NCI-H1417 treated with DMSO at 0.1 percent for 48 hours (cell line): ENCODE results near the gene ITGAV.
"Not testable (repeated sequence)": the region's sequence is repeated elsewhere in the genome, so short reads cannot be mapped to it uniquely, and the experiment has no call there.

Source experiments
- DNase-seq: peaks from one replicate; lab custom pipeline; 2025; lab: John Stamatoyannopoulos, UW

ITGAV gene

GRCh38 chr2:186589612-186590349 is at the start of gene ITGAV:
TSS of gene ITGAV (plus strand) at chr2:186590056. CDS start at chr2:186590339, 283 bp downstream.
- no peak for DNase-seq

DNA sequence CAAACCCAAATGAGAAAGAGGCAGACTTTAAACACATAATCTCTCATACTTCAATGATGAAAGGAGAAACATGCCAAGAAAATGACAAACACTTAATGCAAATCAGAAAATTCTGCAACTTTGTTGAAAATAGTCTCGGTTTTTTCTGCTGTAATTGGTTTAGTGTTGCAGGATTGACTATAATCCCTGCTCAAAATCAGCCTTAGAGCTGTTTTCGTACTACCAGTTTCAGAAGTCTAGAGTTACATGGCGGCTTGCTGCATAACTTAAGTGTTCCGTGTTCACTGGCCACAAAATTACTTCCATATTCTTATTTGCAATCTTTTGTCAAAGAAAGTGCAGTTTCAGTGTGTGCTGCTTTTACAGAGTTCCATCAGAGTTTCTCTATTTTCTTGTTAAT is 48.9 kb upstream of the ITGAV start:
- DNase-seq = no peak

GRCh38 chr2:186542002-186542401 is 47.9 kb upstream of the ITGAV start:
- no peak for DNase-seq

GRCh38 chr2:186543561-186544131 is 46.2 kb upstream of the ITGAV start:
- DNase-seq = no peak

DNA sequence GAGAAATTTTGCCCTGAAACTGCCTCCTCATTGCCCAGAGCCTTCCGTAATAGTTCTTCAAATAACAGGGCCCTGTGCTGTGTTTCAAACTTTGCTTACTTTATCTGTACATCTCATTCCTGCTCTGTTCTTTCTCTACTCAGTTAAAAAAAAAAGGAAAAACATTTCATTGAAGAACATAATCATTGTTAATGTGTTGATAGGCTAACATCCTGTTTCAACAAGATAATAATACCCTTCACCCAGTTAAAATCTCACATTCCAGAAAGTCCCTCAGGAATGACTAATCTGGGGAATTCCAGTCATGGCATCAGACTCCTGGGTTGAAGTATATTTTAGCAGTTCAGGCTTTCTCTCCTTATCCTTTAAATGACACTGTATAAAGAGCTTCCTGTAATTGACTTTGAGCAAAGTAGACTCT is 45.6 kb upstream of the ITGAV start:
- DNase-seq = no peak

DNA sequence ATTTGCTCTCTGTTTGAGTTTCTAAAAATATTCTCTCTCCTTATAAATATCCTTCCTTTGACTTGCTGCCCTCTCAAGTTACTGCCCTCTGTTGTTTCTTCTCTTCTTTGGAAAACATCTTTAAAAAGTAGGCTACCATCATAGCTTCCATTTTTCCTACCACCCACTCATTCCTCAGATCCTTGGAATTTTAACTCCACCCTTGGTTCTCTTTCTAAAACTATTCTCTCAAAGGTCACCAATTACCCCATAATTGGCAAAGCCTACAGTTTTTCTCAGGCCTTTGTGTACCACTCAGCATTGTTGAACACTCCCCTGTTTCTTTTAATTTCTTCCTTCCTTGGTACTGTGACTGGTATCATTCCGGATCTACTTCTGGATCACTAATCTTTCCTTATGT is 43.0 kb upstream of the ITGAV start:
- DNase-seq = no peak

GRCh38 chr2:186551323-186552050 is 38.4 kb upstream of the ITGAV start:
- DNase-seq = no peak

- no peak for DNase-seq
Measured at GRCh38 chr2:186554429-186554828, 35.4 kb upstream of the ITGAV start.

GRCh38 chr2:186554850-186555671 is 34.8 kb upstream of the ITGAV start:
- no peak for DNase-seq

- no peak for DNase-seq
Measured at GRCh38 chr2:186558512-186559276, 31.2 kb upstream of the ITGAV start.

GRCh38 chr2:186559370-186559769 is 30.5 kb upstream of the ITGAV start:
- DNase-seq = no peak

DNA sequence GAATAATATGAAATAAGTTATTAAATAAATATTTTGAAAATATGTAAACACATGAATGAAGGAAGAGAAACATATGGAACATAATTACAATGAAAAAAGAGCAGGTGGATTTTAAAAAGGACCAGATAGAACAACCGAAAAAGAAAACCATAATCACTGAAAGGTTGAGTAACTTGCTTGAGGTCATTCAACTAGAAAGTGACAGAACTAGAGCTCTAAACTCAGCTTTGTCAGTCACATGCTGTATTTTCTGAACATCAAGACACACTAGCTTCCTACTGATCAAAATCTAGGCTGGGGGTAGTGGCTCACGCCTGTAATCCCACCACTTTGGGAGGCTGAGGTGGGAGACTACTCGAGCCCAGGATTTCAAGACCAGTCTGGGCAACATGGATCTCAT is 30.0 kb upstream of the ITGAV start:
- DNase-seq = no peak

- DNase-seq = no peak
Measured at GRCh38 chr2:186560254-186560653, 29.6 kb upstream of the ITGAV start.

DNA sequence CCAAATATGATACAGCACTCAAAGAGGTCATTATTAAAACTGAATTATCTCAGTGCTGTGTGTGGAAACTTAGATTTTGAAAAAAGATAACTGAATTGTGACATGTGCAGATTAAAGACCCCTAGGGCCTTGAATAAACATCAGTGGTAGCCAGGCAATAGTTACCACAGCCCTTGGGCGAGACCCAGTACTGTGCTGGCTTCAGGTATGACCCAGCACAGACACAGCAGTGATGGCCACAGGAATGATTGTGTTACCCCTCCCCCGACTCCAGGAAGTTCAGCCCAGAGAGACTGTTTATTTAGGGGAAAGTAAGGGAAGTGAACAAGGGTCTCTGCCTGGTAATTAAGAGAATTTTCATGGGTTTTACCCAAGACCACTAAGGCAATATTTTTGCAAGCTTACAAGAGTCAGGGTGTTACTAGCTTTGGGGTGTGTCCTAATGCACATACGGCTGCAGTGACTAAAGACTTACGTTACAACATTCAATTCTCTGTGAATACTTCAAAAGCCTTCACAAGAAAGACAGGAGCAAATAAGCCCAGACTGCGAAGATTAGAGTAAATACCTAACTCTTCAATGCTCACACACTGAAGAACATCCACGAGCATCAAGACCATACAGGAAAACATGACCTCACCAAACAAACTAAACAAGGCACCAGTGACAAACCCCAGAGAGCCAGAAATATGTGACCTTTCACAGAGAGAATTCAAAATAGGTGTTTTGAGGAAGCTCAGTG is 28.2 kb upstream of the ITGAV start:
- DNase-seq = no peak

DNA sequence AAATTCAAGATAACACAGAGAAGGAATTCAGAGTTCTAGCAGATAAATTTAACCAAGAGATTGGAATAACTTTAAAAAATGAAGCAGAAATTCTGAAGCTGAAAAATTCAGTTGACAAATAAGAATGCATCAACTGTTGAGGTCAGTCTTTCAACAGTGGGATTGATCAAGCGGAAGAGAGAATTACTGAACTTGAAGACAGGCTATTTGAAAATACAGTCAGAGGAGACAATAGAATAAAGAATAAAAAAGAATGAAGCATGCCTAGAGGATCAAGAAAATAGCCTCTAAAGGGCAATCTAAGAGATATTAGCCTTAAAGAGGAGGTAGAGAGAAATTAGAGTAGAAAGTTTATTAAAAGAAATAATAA is 27.7 kb upstream of the ITGAV start:
- DNase-seq = no peak

DNA sequence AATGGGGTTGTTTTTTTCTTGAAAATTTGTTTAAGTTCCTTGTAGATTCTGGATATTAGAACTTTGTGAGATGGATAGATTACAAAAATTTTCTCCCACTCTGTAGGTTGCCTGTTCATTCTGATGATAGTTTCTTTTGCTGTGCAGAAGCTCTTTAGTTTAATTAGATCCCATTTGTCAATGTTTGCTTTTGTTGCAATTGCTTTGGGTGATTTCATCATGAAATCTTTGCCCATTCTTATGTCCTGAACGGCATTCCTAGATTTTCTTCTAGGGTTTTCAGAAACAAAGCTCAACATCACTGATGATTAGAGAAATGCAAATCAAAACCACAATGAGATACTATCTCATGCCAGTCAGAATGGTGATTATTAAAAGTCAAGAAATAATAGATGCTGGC is 21.3 kb upstream of the ITGAV start:
- DNase-seq = not testable (repeated sequence)

- DNase-seq = not testable (repeated sequence)
Measured at GRCh38 chr2:186569127-186569526, 20.7 kb upstream of the ITGAV start.

- DNase-seq = no peak
Measured at GRCh38 chr2:186569897-186570296, 20.0 kb upstream of the ITGAV start.

DNA sequence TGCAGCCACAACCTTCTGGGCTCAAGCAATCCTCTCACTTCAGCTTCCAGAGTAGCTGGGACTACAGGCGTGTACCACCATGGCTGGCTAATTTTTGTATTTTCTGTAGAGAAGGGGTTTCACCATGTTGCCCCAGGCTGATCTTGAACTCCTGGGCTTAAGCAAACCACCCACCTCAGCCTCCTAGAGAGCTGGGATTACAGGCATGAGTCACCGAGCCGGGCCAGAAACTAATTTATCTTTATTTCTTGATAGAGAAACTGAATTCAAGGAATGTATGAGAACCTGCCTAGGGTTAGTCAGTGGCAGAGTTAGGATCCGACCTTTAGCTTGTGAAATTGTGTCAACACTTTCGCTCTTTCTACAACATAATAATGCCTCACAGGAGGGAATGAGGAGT is 19.3 kb upstream of the ITGAV start:
- no peak for DNase-seq

DNA sequence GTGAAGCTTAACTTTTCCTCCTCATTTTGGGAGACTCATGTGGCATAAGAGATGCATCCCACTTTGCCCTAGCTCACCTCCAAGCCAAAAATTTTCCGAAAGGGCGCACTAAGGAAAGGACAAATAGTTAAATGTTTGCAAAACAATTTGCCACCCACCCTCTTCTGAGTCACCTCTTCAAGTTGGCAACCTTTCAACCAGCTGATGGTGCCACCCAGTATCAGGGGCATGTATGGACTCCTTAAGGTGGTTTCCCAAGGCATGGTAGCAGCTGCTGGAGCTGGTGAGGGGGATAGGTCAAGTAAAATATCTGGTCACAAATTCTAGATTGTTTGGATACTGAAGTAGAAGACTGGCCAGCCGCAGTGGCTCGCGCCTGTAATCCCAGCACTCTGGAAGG is 17.2 kb upstream of the ITGAV start:
- DNase-seq = no peak

GRCh38 chr2:186573531-186573930 is 16.3 kb upstream of the ITGAV start:
- DNase-seq = no peak
